Activated naive CD4-positive, alpha-beta T cell (primary cell): ENCODE measurements around the gene PPP2R2D.
"Not testable (repeated sequence)": the region's sequence is repeated elsewhere in the genome, so short reads cannot be mapped to it uniquely, and the experiment has no call there.

Source experiments
- DNase-seq, 4 experiments: peaks; one replicate each; lab custom pipeline; 2025; lab: John Stamatoyannopoulos, UW

Gene PPP2R2D

DNA sequence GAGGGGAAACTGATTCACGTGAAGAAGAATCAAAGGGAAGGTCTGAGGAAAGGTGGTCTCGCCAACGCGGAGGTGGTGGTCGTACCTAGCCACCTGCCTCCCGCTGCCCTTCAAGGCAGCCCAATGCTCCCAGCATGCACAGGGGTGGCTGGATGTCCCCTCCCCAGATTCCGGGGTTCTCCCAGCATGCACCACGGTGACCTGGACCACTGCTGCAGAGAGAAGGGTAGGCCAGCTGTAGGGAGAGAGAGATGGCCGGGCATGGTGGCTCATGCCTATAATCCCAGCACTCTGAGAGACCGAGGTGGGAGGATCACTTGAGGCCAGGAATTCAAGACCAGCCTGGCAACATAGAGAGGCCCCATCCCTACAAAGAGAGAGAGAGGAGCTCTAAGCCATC is 32.4 kb upstream of the PPP2R2D start:
- no peak for DNase-seq

DNA sequence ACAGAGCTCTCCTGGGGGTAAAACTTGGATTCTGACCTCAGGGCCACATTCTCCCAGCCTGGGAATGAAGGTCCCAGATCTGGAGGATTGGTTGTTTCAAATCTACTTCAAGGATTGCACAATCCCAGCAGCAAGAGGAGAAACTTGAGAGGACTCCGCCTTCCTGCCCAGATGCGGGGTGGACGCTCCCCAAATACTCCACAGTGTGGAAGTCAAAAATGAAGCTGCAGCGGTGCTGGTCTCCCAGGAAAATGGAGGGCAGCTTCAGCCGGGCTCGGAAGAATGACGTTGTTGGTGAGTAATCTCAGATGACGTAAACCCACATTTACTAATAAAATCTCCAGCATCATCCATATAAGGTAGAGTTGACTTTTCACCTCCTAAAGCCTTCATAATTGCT is 31.5 kb upstream of the PPP2R2D start:
- no peak for DNase-seq

DNA sequence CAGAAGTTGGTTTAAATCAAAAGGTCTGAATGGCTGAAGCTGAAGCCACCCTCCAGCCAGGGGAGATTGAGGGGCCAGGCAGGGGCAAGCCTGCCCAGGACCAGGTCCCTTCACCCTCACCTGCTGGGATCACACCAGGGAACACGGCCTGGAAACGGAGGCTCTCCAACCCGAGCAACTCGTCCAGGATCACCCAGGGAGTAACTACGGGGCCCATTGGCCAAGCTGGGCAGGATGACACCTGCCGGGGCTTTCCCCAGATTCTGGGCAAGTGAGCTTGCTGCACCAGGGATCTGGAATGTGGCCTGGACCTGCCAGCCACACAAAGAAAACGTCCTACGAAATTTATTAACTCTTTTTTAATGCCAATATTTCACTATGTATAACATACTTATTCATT is 30.4 kb upstream of the PPP2R2D start:
- DNase-seq, result no peak

DNA sequence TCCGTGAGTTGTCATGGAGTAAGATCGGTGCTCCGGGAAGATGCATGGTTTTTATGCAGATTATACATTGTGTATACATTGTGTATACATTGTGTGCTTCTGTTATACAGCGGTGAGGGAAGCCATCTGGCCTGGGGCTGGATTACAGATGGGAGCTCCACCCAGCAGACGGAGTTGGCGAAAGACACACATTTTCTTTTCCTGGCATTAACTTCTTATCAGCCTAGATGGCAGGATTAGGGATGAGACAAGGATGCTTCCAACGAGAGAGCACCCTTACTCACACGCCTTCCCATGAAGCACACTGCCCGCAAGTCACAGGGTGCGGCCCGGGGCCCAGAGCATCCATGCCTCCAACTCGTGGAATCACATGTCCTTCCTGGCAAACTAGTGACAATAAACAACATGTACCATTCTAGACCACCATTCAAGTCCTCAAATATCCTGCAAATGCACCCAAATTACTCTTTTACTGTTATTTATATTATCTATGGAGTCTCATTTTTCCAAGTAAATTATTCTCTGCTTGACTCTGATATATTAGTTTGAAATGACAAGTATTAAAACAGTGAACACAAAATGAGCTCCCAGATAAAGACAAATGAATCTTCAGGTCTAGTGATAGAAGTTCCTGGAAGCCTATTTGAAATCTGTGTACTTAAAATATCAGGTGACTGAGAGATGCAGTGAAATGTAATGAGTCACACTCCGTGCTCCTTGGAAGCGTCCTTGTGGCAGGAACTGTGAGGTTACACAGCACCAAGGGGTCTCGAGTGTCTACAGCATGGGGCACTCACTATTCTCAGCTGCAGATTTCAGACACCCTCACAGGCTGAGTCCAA is 29.8 kb upstream of the PPP2R2D start:
- DNase-seq, result no peak

DNA sequence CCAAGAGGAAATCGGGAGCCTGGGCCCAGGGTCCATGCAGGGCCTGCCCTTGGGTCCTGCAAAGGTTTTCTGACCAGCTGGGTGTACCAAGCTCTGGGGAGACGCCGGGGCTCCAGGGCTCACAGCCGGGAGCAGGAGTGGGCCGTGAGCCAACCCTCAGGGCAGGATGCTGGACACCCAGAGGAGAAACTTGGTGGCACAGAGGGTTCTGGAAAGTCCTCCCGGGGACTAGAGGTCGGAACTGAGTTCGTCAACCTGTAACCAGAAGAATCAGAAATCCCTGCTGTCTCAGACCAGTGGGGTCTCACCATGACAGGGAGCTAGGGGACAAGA is 29.2 kb upstream of the PPP2R2D start:
- no peak for DNase-seq

DNA sequence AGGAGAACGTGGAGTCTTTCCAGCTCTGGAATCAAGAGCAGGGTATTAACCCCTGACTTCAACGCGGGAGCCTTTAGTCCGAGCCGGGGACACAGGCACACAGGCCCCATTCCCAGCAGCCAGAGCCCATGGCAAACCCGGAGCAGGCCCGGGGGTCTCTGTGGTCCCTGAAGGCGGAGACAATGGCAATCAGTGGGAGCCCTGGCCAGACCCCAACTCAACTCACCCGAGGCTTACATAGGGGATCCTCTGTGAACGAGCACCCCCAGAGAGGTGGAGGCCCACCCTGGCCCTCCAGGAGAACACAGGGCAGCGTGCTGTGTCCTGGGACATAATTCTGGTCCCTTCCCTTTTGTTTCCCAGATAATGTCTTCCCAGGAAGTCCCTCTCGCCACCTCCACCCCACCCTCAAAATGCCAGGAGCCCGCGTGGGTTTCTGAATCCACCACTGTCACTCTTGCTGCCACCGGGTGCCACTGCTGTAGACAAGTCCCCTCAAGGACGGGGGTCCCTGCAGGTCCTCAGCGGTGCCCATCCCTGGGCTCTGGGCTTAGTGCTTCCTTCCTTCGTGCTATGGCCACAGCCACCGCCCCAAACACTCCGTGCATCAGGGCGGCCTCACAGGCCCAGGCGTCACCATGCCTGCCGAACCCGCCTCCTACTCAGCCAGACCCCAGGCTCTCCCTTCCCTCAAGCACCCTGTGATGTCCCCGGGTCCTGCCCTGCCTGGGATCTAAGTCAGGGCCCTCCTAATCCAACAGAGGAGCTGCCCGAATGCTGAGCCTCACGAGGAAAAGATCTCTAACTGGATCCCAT is 28.6 kb upstream of the PPP2R2D start:
- DNase-seq, result no peak

DNA sequence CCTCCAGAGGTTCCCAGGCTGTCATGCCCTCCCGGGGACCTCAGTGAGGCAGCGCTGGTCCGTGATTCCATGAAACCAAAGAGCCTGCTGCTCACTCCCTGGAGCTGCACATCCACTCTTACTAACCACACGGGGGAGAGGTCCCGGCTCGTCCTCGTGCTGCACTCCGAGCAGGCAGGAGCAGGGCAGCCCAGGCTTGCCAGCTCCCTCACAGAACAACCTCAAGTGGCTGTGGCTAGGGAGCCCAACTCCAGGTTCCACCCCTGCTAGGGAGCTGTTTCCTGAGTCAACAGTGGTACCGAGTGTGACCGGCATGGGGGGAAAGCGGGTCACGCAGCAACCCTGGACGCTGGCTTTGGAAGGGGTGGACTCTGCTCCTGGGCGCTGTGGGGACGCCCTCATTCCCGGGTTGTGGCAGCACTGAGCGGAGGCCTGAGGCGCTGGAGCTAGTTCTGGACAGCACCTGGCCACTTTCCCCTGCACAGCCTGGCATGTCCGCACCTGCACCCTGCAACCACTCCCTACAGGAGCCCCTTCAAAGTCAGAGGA is 27.9 kb upstream of the PPP2R2D start:
- DNase-seq, result no peak

DNA sequence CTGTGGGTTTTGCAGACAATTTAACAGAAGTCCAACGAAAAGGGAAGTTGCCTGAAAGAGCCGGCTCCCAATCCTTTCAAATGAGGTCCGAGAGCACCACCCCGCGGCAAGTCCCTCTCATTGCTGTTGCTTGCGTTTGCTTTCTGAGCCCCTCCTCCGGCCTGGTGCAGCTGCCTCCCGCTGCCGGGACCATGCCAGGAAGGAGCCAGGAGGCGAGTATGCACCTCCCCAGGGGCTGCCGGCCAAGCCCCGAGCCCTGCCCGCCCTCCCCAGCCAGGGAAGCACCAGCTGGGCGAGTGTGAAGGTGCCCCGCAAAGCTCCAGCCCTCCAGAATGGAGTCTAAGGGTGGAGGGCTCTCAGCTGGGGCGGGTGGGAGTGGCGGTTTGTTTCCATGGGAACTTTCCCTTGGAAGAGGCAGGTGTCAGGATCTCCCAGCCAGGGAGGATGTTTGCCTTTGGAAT is 25.8 kb upstream of the PPP2R2D start:
- DNase-seq, result peak in 1 of 4 experiments; percentile 32

DNA sequence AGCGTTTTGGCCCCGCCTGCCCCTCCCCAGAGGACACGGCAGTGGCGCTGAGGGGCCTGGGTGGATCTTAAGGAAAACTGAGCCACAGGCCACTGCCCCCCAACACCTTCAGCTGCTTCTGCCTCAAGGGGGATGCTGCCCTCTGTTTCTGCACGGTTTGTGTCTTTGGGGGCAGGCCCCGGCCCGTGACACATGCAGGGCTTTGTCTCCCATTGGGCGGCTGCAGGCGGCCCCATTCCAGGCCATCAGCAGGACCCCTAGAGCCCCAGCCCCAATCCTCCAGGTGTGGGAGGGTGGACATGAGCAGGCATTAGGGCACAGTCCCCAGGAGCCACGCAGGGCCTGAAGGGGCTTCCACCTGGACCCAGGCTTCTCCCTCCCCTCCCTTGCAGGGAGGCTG is 25.3 kb upstream of the PPP2R2D start:
- DNase-seq, result no peak

DNA sequence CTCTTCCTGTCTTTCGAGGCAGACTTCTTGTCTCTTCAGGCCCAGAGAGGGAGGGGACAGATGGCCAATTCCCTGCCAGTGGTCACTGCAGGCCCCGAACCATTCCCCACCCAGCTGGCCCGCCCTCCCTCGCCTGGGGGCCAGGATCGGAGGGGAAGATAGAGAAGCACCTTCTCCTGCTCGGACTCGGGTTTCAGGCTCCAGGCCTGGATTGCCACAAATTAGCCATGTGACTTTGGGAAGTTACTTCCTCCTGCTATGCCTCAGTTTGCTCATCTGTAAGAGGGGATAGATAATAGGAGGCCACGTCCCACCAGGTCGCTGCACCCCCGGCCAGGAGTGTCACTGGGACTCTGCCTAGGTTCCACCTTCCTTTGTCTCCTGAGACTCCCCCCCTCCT is 24.8 kb upstream of the PPP2R2D start:
- DNase-seq, result no peak

DNA sequence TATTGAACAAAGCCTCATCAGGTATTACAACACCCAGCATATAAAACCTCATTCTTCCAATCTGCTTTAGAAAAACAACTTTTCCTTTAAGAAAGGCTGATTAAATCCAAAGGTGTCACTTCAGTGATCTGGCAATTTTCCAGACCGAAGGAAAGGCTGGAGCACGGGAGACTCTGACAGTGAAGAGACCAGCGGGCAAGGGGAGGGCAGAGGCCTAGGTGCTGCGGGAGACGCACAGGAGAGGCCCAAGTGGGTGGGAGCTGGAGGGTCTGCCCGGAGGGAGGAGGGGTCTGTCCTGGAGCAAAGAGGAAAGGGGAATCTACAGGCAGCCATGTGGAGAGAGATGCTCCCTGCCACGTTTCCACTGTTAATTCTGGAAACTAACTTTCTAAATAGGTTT is 24.3 kb upstream of the PPP2R2D start:
- no peak for DNase-seq

DNA sequence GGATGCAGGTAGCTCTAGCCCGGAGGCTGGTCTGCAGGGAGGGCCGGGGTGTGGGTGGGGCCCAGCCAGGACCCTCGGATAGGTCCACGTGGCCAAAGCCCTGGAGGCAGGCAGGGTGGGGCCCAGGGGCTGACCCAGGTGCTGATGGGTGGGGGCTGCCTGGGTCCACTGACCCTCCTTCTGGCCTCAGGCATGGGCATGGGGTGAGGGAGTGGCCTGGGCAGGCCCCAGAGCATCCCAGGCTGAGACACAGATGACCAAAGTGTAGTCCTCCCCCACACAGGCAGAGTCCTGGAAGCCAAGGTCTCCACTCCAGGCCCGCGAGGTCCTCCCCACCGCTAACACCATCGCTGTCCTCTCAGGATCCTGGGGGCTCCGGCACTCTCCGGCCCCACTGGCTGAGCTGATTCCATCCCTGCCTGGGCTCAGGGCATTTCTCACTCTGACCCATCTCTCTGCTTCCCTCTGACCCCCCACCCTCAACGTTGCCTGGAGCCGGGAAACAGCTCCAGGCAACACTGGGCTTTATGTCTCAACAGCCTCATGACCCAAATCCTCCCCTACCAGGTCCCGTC is 20.7 kb upstream of the PPP2R2D start:
- DNase-seq, result no peak

DNA sequence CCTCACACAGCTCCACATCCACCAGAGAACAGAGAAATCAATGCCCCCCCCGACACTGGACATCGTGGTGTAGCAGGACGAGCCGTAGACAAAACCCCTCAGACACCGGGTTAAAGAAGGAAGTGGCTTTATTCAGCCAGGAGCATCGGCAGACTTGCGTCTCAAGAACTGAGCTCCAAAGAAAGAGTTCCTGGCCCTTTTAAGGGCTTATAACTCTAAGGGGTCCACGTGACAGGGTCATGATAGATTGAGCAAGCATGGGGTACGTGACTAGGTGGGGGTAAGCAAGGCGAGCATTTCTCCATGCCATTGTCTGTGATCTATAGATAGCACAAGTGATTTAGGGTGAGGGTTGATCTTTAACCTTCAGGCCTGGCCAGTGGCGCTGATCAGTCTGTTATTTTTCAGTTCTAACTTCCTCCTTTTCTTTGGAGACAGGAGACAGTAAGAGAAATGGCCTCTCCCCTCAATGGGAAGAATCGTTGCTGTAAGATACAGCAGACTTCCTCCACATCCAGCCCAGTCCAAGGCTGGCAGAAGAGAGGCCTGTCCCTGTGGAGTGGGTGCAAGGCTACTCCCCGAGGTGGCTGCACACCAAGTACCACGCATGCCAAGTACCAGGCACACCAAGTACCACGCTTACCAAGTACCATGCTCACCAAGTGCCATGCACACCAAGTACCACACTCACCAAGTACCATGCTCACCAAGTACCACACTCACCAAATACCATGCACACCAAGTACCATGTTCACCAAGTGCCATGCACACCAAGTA is 19.5 kb upstream of the PPP2R2D start:
- DNase-seq, result no peak

DNA sequence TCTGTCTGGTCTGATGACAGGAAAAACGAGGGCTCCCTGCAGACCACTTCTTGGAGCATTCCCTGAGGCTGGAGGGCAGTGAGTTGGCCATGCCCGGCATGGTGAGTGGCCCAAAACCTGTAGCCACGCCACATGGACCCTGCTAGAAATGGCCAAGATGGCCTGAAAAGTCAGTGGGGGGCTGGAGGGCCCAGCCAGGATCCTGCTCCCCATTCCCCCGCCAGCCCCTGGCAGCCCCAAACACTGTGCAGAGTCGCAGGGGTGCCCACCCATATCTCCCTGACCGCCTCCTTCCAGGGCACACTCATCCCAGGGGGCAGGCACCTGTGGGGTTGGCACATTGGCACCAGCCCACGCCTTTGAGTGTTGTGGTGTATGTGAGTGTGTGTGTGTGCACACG is 18.7 kb upstream of the PPP2R2D start:
- no peak for DNase-seq

DNA sequence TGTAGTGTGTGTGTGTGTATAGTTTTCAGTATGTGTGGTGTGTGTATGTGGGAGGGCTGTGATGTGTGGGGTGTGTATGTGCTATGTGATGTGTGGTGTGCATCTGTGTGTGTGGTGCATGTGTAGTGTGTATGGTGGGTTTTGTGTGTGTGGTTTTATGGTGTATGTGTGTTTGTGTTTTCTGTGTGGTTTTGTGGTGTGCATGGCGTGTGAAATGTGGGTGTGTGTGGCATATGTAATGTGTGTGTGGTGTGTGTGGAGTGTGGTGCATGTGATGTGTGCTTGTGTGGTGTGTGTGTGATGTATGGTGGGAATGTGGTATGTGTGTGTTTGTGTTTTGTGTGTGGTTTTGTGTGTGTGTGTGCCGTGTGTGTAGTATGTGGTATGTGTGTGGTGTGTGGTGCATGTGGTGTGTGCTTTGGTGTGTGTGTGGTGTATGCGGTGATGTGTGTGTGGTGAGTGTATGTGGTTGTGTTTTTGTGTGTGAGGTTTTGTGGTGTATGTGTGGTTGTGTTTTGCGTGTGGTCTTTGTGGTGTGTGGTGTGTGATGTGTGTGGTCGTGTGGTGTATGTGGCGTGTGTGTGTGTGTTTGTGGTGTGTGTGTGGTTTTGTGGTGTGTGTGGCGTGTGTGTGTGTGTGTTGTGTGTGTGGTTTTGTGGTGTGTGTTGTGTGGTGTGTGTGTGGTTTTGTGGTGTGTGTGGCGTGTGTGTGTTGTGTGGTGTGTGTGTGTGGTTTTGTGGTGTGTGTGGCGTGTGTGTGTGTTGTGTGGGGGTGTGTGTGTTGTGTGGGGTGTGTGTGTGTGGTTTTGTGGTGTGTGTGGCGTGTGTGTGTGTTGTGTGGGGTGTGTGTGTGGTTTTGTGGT is 18.0 kb upstream of the PPP2R2D start:
- DNase-seq, result no peak

DNA sequence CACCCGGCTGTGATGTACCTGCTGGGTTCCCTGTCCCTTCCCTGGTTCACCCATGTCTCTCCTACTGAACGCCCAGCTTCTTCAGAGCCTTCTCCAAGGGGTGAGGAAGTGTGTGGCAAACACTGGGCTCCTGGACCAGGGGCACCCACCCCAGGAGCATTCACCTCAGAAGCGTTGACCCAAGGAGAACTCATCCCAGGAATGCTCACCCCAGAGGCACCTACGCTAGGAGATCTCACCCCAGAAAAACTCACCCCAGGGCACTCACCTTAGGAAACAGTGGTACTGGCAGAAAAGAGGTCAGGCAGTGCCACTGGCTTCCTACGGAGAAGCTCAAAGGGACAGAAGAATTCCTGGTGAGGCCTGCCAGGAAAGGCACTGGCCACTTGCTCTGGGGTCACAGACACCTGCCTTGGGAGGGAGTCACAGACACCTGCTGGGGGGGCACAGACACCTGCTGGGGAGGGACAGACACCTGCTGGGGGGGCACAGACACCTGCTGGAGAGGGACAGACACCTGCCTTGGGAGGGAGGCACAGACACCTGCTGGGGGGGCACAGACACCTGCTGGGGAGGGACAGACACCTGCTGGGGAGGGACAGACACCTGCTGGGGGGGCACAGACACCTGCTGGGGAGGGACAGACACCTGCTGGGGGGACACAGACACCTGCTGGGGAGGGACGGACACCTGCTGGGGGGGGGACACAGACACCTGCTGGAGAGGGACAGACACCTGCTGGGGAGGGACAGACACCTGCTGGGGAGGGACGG is 17.0 kb upstream of the PPP2R2D start:
- not testable (repeated sequence) for DNase-seq

DNA sequence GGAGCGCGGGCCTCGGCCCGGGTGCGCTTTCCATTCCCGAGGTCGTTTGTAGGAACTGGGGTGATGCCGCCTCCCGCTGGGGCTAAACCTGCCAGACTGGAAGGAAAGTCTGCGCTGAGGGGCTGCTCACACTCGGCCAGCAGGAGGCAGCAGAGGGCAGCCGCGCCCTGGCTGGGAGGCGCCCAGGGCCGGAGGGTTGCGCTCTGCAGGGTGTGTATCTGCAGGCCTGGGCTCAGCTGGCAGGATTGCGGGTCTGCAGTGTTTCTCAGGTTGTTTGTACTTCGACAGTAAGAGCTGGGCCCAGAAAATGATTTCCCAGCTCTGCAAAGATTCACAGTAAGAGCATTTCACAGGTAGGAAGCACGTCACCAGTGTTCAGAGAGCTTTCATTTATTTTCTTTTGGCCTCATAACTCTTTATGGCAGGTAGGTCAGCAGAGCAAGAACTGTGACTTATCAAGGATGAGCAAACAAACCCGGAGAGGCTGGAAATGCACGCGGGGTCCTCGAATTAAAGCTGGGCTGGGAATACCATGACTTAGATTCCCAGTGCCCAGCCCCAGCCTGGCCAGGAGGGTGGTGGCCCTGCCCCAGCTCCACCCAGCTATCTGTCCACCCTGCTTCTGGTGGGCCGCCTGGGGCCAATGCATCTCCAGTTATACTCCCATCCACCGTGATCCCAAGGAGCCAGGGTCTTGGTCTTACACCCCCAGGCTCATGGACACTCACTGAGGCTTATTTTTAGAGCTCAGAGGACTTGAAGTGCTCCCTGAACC is 15.2 kb upstream of the PPP2R2D start:
- DNase-seq, result peak; percentile 52 to 85 (median 80)

DNA sequence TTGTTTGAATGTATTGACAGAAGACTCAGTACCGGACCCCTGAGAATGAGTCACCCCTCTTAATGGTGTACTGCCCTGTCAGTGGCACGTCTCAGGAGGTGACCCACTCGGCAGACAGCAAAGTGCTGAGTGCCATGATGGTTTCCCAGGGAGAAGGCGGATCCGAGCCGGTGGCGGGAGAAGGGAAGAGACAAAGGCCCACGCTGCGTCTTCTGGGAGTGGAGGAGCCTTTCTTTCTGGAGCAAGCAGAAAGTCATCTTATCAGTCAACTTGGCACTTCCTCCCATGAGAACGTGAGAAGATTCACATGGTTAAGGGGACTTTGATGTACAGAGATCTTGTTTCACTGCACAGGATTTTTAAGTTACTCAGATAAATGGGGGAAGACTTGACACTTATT is 14.6 kb upstream of the PPP2R2D start:
- no peak for DNase-seq

DNA sequence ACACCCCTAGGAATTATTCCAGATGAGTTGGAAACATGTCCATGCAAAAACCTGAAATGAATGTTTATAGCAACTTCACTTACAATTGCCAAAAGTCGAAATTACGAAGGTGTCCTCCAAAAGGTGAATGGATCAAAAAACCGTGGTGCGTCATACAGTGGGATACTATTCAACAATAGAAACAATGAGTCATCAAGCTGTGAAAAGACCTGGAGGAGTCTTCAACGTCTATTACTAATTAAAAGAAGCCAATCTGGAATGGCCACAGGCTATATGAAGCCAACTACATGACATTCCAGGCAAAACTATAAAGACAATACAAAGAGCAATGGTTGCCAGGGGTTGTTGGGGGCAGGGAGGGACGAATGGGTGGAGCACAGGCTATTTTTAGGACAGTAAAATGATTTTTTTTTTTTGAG is 12.6 kb upstream of the PPP2R2D start:
- DNase-seq, result no peak
